HG02943 (cell line): Measurements from ENCODE around the gene PPARGC1A.

Source experiments
- ATAC-seq: cut with Tn5 transposase; IDR thresholded peaks from one replicate; pipeline ENCODE4 v1.9.1; 2021; ENCODE audit warnings: mild to moderate bottlenecking, low read depth, moderate library complexity; ENCODE audit not compliant: unreplicated experiment

Gene PPARGC1A

GRCh38 chr4:23884261-23884660 lies 5.6 kb downstream of the PPARGC1A start:
- ATAC-seq, result no peak

- ATAC-seq, result no peak
Measured at GRCh38 chr4:23882976-23883531, 6.8 kb downstream of the PPARGC1A start.

- ATAC-seq, result no peak
Measured at GRCh38 chr4:23881674-23882337, 8.0 kb downstream of the PPARGC1A start.

- ATAC-seq, result no peak
Measured at GRCh38 chr4:23881052-23881501, 8.8 kb downstream of the PPARGC1A start.

- no peak for ATAC-seq
Measured at GRCh38 chr4:23878912-23879732, 10.7 kb downstream of the PPARGC1A start.

- no peak for ATAC-seq
Measured at GRCh38 chr4:23878246-23878891, 11.5 kb downstream of the PPARGC1A start.

GRCh38 chr4:23877758-23878229 lies 12.1 kb downstream of the PPARGC1A start:
- no peak for ATAC-seq

- no peak for ATAC-seq
Measured at GRCh38 chr4:23876418-23877089, 13.3 kb downstream of the PPARGC1A start.

GRCh38 chr4:23875317-23875716 lies 14.5 kb downstream of the PPARGC1A start:
- no peak for ATAC-seq

GRCh38 chr4:23874536-23874901 lies 15.3 kb downstream of the PPARGC1A start:
- ATAC-seq, result no peak

GRCh38 chr4:23873717-23874535 lies 15.9 kb downstream of the PPARGC1A start:
- ATAC-seq, result no peak

- no peak for ATAC-seq
Measured at GRCh38 chr4:23871426-23871825, 18.4 kb downstream of the PPARGC1A start.

- no peak for ATAC-seq
Measured at GRCh38 chr4:23866450-23867075, 23.3 kb downstream of the PPARGC1A start.

- no peak for ATAC-seq
Measured at GRCh38 chr4:23861897-23862296, 27.9 kb downstream of the PPARGC1A start.

- ATAC-seq, result no peak
Measured at GRCh38 chr4:23860919-23861318, 28.9 kb downstream of the PPARGC1A start.

GRCh38 chr4:23857367-23857959 lies 32.4 kb downstream of the PPARGC1A start:
- no peak for ATAC-seq

- ATAC-seq, result no peak
Measured at GRCh38 chr4:23856630-23857029, 33.2 kb downstream of the PPARGC1A start.

- no peak for ATAC-seq
Measured at GRCh38 chr4:23855912-23856605, 33.8 kb downstream of the PPARGC1A start.
